Measurements from ENCODE around the gene GPR65.

GPR65 gene
- 21.4 to 42.3 (median 36.2) reads per million in 4 donors for total RNA-seq

GRCh38 chr14:88005050-88005481, at the start of gene GPR65:
GPR65 (plus strand) TSS chr14:88005135; CDS start chr14:88010848, 5,713 bp downstream.
- peak in 4 of 5 donors; percentile 10 to 89 (median 25) for DNase-seq

DNA sequence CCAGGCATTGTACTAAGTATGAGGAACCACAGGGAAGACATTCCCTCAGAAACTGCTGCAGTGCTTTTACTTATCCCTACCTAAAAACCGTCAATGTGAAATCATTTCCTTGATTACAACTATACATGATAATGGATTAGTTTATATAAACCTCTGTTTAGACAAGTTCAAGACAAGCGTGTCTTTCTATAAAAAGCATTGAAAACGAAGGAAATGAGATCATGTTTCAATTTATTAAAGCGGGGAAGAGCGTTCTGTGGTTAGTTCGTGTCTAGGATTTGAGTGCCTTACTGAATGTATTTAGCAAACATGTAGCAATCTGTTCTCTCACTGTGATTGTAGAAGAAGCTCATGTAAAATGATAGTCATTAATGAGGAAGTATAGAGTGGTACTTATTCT, 49.4 kb upstream of the GPR65 start:
- DNase-seq: no peak

GRCh38 chr14:87960013-87960787, 44.7 kb upstream of the GPR65 start:
- DNase-seq: no peak

GRCh38 chr14:87961246-87961645, 43.7 kb upstream of the GPR65 start:
- no peak for DNase-seq

GRCh38 chr14:87966816-87967215, 38.1 kb upstream of the GPR65 start:
- no peak for DNase-seq

GRCh38 chr14:87967496-87967895, 37.4 kb upstream of the GPR65 start:
- DNase-seq: no peak

DNA sequence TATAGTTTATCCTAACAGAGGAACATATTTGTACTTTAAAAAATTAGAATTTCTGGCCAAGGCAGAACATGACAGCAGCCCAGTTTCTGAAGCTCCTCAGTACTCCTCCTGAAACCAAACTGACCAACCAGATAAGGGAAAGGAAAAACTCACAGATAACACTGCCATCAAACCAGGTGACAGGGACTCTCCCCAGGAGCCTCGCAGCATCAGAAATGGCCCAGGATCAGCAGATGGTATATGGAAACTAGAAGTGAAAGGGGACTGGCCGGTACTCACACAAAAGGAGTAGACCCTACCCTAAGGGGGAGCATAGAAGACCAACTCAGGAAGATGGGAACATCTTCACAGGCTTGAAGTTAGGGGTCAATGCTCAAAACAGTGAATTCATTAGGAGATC, 33.9 kb upstream of the GPR65 start:
- no peak for DNase-seq

DNA sequence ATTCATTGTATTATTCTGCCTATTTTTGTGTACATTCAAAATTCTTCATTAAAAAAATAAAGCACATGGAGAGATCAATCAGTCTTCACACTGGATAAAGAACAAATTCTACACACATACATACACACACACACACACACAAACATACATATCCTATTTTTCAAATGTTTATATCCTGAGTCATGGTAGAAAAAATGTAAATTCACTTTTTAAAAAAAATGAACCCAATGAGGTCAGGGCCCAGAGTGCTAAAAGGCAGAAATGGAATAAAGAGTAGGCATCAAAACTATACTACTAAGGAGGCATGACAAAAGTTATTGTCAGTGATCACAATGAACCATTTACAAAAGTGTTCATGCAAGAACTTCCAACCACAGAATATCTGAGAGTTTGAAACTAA, 29.3 kb upstream of the GPR65 start:
- DNase-seq: no peak

- DNase-seq: no peak
Measured at GRCh38 chr14:87979689-87980088, 25.2 kb upstream of the GPR65 start.

DNA sequence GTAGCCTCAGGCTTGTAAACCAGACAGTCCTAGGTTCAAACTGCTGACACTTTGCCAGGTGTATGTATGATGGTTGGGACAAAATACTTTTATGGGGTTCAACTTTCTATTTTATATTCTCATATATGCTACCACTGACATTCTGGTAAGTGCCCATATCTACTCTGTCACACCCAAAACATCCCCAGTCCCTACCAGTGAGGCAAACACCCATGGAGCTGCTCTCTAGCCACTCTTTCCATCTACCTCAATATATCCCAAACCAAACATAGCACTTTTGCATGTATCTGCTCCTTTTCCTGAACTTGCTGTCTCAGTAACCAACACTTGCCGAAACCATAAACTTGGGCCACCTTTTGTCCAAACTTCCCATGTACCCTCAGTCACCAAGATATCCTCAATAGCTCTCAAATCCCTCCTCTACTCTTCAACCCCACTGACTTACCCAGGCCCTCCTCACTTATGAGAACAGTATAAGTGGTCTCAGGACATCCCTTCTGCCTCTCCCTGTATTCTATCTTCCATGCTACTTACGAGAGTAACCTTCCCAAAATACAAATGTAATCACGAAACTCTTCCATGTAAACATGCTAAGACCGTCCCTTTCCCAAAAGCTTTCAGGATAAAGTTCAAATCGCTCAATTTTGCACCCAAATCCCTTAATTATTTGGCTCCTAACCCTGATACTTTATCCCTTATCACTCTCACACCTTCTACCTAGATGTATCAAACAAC, 15.5 kb upstream of the GPR65 start:
- no peak for DNase-seq

GRCh38 chr14:87989956-87990299, 15.0 kb upstream of the GPR65 start:
- no peak for DNase-seq

GRCh38 chr14:87990682-87991081, 14.3 kb upstream of the GPR65 start:
- DNase-seq: no peak

DNA sequence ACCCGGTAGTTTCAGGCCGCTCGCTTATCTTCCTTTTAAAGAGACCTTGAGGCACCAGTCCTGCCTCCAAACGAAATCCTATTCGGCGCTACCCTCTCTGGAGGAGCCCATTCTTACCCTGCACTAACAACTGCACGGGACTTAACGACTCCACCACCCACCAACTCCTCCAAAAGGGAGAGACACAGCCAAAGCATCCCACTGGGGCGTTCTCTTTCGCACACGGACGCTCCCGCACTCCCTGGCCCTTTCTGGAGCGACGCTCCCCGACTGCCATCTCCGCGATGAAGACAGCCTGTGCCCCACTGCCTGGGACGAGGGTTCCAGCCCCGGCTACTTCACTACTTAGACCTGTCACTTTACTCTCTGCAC, 12.6 kb upstream of the GPR65 start:
- peak in 1 of 5 donors; percentile 3 for DNase-seq

DNA sequence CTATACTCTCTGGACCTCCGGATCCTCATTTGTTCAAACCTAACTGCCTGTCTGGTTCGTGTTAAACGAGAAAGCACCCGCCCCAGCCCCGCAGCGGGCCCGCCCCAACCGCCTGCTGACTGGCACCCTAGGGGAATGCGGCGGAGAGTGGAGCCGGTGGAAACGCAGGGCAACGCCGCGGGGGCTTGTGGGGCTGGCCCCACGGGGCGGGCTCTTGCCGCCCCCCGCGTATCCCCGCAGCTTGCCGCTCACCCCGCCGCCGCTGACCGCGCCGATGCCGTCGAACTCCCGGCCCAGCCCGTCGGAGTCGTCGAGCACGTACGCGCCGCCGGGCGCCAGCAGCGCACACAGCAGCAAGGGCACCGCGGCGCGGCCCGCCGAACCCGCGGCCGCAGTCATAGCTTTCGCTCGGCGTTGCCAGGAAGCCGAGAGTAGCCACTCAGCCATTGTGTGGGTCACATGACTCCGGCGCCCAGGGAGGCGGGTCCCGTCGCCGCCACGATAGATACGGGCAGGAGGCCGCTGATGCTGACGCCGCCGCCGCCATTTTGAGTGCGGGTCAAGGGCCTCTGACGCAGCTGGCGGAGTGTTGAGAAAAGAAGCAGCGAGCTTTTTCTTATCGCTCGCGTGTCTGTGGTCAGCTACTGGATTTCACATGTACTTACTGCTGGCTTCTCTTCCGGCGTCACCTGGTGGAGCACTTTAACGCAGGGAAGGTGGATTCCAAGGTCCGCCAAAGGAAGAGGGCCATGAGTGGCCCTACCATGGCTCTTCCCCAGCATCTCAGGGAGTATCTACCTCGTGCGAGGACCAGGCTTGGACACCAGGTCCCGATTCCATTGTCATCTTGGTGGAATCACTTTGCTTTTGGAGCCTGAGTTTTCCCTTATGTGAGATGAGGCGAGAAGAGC, 12.0 kb upstream of the GPR65 start, which contains the start of gene GALC:
Gene GALC (minus strand): TSS at position 465 of the 911 bp plus-strand sequence. CDS start 18 bp downstream, at position 447.
- DNase-seq: peak; percentile 90 to 96 (median 93)

GRCh38 chr14:87994974-87995373, 10.0 kb upstream of the GPR65 start:
- DNase-seq: peak in 1 of 5 donors; percentile 74

DNA sequence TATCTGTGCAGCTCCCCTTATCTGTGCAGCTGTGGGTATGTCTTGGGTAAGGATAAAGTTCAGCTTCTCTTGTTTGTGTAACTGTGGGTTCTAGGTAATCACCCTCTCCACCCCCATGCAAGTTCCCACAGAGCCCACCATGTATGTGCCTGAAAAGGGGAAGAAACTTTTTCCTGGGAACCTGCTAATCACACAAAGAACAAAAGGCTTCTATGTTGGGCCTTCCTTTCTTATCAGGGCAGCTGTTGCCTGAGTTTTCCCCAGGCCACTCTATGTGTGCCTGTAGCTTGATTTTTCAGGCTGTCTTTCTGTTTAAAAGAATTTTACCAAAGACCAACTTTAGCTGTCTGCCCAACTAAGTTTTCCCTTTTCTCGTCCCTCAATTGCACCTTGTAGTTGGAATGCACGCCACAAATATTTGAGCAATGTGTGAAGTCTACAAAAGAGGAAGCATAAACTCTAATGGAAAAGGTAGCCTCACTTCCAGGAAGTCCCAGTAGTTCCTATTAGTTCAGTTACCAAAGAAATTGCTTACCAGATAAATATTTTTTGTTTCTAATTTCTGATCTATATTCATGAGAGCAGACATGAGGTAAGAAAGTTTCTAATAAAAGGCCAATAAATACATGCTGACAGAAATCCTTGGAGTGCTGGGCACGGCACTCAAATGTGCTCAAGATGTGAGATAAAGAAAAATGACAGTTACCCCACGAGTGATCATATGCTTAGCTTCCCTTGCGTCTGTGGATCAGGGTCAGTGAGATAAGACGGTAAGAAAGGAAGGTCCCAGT, 9.2 kb upstream of the GPR65 start:
- DNase-seq: no peak

DNA sequence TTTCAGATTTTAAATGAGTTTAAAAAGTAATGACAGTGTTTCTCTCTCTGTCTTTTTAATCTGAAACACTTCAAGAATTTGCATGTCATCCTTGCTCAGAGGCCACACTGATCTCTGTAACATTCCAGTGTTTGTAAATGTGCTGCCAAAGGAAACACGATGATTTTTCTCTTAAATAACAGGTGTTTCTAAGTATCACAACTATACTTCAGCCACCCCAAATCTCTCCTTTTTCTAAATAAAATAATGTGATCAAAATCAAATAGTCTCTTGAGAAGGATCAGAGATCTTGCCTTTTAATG, 8.7 kb upstream of the GPR65 start:
- DNase-seq: no peak

GRCh38 chr14:87998482-87998881, 6.5 kb upstream of the GPR65 start:
- DNase-seq: no peak

DNA sequence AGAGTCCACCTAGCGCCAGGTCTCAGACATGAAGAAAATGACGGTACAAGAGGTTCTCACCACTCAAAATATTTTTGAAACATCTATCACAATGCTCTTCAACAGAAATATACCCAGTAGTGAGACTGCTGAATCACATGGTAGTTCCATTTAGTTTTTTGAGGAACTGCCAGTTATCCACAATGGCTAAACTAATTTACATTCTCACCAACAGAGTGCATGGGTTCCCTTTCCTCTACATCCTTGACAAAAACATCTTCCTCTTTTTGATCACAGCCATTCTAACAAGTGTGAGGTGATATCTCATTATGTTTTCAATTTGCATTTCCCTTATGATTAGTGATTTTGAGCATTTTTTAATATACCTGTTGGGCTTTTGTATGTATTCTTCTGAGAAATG, 5.7 kb upstream of the GPR65 start:
- no peak for DNase-seq

- DNase-seq: peak in 1 of 5 donors; percentile 26
Measured at GRCh38 chr14:88002421-88003075, 2.4 kb upstream of the GPR65 start.

- DNase-seq: no peak
Measured at GRCh38 chr14:88003425-88003824, 1.5 kb upstream of the GPR65 start.

GRCh38 chr14:88004506-88005036, 364 bp upstream of the GPR65 start:
- no peak for DNase-seq
